Spleen (tissue), 7 donors: Measurements from ENCODE around the gene COL23A1.

Experiments used
- POLR2A ChIP-seq, 3 donors: fragments of 450-650 bp; IDR thresholded peaks; one replicate each; pipeline ENCODE4 v1.5.1; 2017; ENCODE audit warnings: antibody characterized with exemption in 3 of 3, mild to moderate bottlenecking in 1 of 3
- POLR2AphosphoS5 ChIP-seq, 3 donors: sonication (generic); formaldehyde crosslinking; IDR thresholded peaks; one replicate each; pipeline ENCODE4 v1.5.1; 2017; ENCODE audit warnings: antibody characterized with exemption in 3 of 3
- TF ChIP-seq, protein P1 (sequence below), 11 experiments: fragments of 200-600 bp in 7 of 11; fragments of 450-650 bp in 4 of 11; sonication (generic) in 4 of 11; IDR thresholded peaks in 8 of 11; conservative IDR thresholded peaks in 3 of 11; 1 replicate in 7 of 11; 2 replicates in 4 of 11; pipeline versions ENCODE4 v1.4.0 to v1.8.0; 2016 to 2021; ENCODE audit warnings: antibody characterized with exemption in 11 of 11, inconsistent platforms in 4 of 11, mild to moderate bottlenecking in 1 of 11
- donor health status: DM: no; HTN: no; CAD: no; lungs with moderate emphysema.
- donor health status: DM: no; HTN: no; CAD: no.
- donor health status: DM: no; HTN: no; CAD: no.

DNA sequence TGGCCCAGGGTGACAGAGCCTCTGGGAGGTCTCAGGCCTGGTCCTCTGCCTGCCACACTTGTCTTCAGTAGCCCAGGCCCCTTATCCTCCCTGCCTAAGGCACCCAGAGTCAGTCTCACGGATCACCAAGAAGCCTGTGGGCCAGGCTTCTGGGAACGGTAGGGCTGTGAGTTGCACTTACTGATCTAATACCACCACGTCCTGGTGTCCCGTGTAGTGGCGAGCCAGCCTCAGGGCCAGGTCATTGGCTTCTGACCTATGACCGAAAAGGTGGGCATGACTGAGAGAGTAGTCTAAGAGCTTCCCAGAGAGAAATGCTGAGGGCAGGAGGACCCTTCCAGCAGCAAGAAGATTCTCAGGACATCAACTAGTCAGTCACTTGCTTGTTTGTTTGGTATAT, 365.0 kb downstream of the COL23A1 start:
- TF ChIP-seq, protein P1, sequence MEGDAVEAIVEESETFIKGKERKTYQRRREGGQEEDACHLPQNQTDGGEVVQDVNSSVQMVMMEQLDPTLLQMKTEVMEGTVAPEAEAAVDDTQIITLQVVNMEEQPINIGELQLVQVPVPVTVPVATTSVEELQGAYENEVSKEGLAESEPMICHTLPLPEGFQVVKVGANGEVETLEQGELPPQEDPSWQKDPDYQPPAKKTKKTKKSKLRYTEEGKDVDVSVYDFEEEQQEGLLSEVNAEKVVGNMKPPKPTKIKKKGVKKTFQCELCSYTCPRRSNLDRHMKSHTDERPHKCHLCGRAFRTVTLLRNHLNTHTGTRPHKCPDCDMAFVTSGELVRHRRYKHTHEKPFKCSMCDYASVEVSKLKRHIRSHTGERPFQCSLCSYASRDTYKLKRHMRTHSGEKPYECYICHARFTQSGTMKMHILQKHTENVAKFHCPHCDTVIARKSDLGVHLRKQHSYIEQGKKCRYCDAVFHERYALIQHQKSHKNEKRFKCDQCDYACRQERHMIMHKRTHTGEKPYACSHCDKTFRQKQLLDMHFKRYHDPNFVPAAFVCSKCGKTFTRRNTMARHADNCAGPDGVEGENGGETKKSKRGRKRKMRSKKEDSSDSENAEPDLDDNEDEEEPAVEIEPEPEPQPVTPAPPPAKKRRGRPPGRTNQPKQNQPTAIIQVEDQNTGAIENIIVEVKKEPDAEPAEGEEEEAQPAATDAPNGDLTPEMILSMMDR (IDR thresholded peaks at IDR 0.05 in 8 of 11, conservative IDR thresholded peaks at IDR 0.05 in 3 of 11) = no peak
- no peak for TF ChIP-seq POLR2A (IDR thresholded peaks at IDR 0.05)
- no peak for TF ChIP-seq POLR2AphosphoS5 (IDR thresholded peaks at IDR 0.05)
